Measurements from ENCODE around the gene TMEM163.

TMEM163 gene

DNA sequence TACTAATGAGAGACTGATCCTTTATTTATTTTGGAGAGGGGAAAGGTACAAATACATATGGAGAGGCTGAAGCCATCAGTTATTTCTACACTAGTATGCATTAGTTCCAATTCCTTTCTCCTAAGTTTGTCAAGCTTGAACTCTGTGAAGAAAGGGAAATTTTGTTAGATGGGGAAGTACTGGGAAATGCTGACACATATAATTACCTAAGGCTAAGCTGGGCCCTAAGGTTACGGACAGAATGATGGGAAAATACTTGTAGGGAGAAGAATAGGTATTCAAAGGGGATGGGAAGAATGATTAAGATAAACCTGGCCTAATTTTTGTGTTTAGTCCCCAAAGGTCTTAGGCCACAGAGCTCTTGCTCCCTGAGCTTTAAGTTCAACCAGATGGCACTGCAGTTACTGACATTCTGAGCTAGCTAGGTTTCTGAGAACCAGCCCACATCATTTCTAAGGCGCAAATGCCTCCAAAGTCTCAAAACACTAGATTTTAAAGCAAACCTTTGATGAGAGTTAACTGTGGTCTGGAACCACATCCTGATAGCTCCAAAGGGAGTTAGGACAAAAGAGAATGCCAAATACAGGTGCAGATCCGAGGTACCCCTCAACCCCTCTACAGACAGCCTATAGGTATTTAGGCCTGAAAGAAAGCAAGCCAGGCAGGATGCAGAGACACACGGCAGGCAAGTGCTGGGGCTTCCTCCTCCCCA is 2.7 kb downstream of the TMEM163 start:
- TF ChIP-seq, protein P1, sequence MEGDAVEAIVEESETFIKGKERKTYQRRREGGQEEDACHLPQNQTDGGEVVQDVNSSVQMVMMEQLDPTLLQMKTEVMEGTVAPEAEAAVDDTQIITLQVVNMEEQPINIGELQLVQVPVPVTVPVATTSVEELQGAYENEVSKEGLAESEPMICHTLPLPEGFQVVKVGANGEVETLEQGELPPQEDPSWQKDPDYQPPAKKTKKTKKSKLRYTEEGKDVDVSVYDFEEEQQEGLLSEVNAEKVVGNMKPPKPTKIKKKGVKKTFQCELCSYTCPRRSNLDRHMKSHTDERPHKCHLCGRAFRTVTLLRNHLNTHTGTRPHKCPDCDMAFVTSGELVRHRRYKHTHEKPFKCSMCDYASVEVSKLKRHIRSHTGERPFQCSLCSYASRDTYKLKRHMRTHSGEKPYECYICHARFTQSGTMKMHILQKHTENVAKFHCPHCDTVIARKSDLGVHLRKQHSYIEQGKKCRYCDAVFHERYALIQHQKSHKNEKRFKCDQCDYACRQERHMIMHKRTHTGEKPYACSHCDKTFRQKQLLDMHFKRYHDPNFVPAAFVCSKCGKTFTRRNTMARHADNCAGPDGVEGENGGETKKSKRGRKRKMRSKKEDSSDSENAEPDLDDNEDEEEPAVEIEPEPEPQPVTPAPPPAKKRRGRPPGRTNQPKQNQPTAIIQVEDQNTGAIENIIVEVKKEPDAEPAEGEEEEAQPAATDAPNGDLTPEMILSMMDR (IDR thresholded peaks at IDR 0.05) = no peak
- no peak for DNase-seq (ENCODE audit: low spot score)
- no peak overlapping the region for H3K4me3 ChIP-seq

DNA sequence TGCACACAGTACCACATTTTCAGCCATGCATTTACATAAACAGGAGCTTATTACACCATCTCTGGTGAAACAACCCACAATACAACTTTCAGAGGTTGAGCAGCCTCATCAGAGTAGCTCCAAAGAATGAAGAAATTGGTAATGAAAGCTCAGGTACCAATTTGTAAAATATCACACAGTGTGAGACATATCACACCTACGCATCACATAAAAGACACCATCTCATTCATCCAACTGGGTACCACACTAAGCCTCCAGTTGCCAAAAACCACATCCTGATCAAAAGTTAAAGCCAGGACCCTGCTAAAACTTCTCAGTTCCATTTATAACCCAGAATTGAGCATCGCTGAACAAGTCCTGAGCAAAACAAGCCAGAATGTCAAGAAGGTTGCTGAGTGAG is 4.6 kb downstream of the TMEM163 start:
- Histone ChIP-seq H3K4me3 (no peak overlapping the region), H3K27ac (no peak overlapping the region)
- TF ChIP-seq, protein P1 (IDR thresholded peaks at IDR 0.05) = no peak
- DNase-seq (ENCODE audit: low spot score) = no peak

More for the DNA sequence above, 2.7 kb downstream of the TMEM163 start:
- no peak overlapping the region for H3K27ac ChIP-seq

DNA sequence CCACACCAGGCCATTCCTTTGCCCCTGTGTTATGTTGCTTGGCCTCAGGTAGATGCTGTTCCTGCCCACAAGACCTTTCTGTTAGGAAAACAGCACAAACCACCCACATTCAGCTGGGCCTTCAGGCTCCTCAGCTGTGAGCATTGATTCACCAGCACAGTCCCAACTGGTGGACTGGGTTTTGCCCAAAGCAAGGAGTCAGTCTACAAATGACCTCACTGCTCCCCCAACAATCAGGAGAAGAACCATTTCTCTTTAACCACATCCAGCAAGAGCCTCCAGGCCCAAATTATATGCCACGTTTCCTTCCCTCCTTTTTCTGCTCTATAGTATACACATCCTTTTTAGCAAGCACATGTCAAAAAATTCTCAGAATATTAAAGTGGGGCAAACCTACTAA is 5.2 kb downstream of the TMEM163 start:
- Histone ChIP-seq H3K4me3 (no peak overlapping the region), H3K27ac (no peak overlapping the region)
- no peak for DNase-seq (ENCODE audit: low spot score)
- TF ChIP-seq, protein P1 (IDR thresholded peaks at IDR 0.05) = no peak

DNA sequence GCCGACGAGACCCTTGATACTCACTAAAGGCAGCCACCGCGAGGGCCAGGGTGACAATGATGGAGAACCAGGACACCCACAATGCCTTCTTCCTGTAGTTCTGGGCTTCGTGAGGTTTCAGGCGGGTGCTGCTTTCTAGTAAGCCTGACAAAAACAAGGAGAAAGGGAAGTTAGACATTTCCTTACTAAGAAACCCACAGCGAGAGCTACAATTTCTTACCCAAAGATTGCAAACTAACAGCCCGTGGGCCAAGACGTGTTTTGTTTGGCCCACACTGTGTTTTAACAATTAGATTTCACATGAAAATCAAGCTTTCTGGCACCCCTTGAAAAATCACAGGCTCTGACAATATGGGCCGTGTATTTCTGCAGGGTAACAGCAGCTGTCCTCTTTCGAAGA is 5.6 kb downstream of the TMEM163 start:
- TF ChIP-seq, protein P1 (IDR thresholded peaks at IDR 0.05) = no peak
- H3K4me3 ChIP-seq = no peak overlapping the region
- DNase-seq (ENCODE audit: low spot score) = no peak
- H3K27ac ChIP-seq = no peak overlapping the region

DNA sequence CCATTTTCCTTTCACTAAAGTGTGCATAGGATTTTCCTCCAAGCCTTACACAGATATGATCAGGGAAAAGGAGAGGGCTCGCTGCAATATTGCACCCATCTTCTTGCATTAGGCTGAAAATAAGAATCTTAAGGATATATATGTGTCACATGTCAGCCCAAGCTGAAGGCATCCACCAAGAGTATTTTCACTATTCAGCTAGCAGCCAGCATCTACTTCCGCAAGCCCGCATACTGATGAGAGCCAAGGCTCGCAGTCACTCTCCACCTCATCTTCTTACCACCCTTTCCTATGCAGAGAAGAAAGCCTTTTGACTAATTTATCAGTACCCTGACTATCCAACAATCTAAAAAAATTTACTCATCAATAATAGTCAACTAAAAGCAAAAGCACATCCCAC is 6.1 kb downstream of the TMEM163 start:
- TF ChIP-seq, protein P1 (IDR thresholded peaks at IDR 0.05) = no peak

DNA sequence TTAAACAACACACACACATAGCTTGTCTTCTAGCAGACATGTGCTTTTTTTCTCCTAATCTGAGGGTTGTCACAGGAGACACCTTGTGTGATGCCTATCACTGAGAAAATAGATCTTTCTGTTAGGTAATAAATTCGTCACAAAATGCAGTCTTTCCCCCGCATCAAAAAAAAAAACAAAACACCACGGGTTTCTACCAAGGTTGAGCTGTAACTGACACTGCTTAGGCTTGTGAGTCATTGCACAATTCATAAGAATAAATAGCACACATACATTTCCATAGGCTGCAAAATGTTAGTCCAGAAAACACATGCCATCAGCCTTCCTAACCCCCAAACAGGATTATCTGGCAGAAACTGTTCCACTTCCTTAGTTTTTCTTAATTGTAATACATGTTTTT is 6.5 kb downstream of the TMEM163 start:
- no peak for DNase-seq (ENCODE audit: low spot score)
- TF ChIP-seq, protein P1 (IDR thresholded peaks at IDR 0.05) = no peak
- Histone ChIP-seq H3K27ac (no peak overlapping the region), H3K4me3 (no peak overlapping the region)

More for the DNA sequence above, 6.1 kb downstream of the TMEM163 start:
- Histone ChIP-seq H3K4me3 (no peak overlapping the region), H3K27ac (no peak overlapping the region)
- DNase-seq (ENCODE audit: low spot score) = no peak

DNA sequence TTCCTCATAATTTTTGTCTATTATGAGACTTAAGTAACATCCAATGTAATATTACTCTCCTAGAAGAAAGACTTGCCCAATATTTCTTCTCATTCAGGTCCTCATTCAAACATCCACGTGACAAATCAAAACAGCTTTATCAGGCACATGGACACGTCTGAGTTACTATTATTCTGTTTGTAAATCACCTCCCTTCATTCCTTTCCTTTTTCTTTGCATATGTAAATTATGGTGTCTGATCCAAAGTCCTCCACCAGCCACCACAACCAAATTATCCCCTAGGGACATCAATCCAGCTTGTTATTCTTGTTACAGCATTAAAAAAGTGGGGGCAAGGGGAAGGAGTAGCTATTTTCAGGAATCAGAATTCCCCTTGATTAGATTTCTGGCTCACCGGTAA is 7.1 kb downstream of the TMEM163 start:
- H3K4me3 ChIP-seq = no peak overlapping the region
- DNase-seq (ENCODE audit: low spot score) = no peak
- TF ChIP-seq, protein P1 (IDR thresholded peaks at IDR 0.05) = no peak
- H3K27ac ChIP-seq = no peak overlapping the region
